Spleen (tissue), 11 donors: ENCODE data around the gene RRM1. TPM values are rescaled to one million over a fixed set of nuclear protein-coding genes. Genes with fewer than 3 reads are reported as not detected.
A peak's percentile ranks its signal among the peaks of the same experiment; 100 is the strongest.

ENCODE experiments used
- DNase-seq: peaks from one replicate; pipeline ENCODE4 v3.0.0-alpha.2; 2020
- H3K27ac ChIP-seq, 8 donors: fragments of 200-600 bp; sonication (generic) in 7 of 8; 1 replicate in 4 of 8; 2 replicates in 4 of 8; pipeline versions ENCODE4 v1.5.0 to v1.8.0; 2016 to 2021; ENCODE audit warnings: inconsistent platforms in 4 of 8, mild to moderate bottlenecking in 4 of 8, moderate library complexity in 1 of 8
- H3K27me3 ChIP-seq, 7 donors: fragments of 200-600 bp; sonication (generic) in 6 of 7; replicated peaks in 1 of 7; 1 replicate in 4 of 7; 2 replicates in 3 of 7; pipeline versions ENCODE4 v1.5.0 to v1.8.0; 2016 to 2021; ENCODE audit warnings: inconsistent platforms in 3 of 7, mild to moderate bottlenecking in 1 of 7
- H3K36me3 ChIP-seq, 6 donors: fragments of 200-600 bp; sonication (generic) in 5 of 6; 1 replicate in 4 of 6; 2 replicates in 2 of 6; pipeline versions ENCODE4 v1.5.0 to v1.8.0; 2016 to 2021; ENCODE audit warnings: inconsistent platforms in 2 of 6
- H3K4me1 ChIP-seq, 6 donors: fragments of 200-600 bp; sonication (generic) in 5 of 6; 1 replicate in 3 of 6; 2 replicates in 3 of 6; pipeline versions ENCODE4 v1.5.0 to v1.8.0; 2016 to 2021; ENCODE audit warnings: inconsistent platforms in 3 of 6
- H3K4me3 ChIP-seq, 8 donors: fragments of 200-600 bp; sonication (generic) in 7 of 8; 1 replicate in 4 of 8; 2 replicates in 4 of 8; pipeline versions ENCODE4 v1.5.0 to v1.8.0; 2016 to 2021; ENCODE audit warnings: inconsistent platforms in 4 of 8, mild to moderate bottlenecking in 4 of 8, moderate library complexity in 2 of 8
- H3K9me3 ChIP-seq, 8 donors: fragments of 200-600 bp; sonication (generic) in 7 of 8; 1 replicate in 4 of 8; 2 replicates in 4 of 8; pipeline versions ENCODE4 v1.5.0 to v1.8.0; 2016 to 2021; ENCODE audit warnings: inconsistent platforms in 4 of 8
- CTCF ChIP-seq, 11 experiments: fragments of 200-600 bp in 7 of 11; fragments of 450-650 bp in 4 of 11; sonication (generic) in 4 of 11; IDR thresholded peaks in 8 of 11; conservative IDR thresholded peaks in 3 of 11; 1 replicate in 7 of 11; 2 replicates in 4 of 11; pipeline versions ENCODE4 v1.4.0 to v1.8.0; 2016 to 2021; ENCODE audit warnings: antibody characterized with exemption in 11 of 11, inconsistent platforms in 4 of 11, mild to moderate bottlenecking in 1 of 11
- POLR2A ChIP-seq, 3 donors: fragments of 450-650 bp; IDR thresholded peaks; one replicate each; pipeline ENCODE4 v1.5.1; 2017; ENCODE audit warnings: antibody characterized with exemption in 3 of 3, mild to moderate bottlenecking in 1 of 3
- POLR2AphosphoS5 ChIP-seq, 3 donors: sonication (generic); formaldehyde crosslinking; IDR thresholded peaks; one replicate each; pipeline ENCODE4 v1.5.1; 2017; ENCODE audit warnings: antibody characterized with exemption in 3 of 3
- WGBS, 5 donors: extraction: QIAGEN DNeasy Blood & Tissue Kit in 3 of 5; methylation state at CpG; one replicate each; pipeline versions ENCODE4 v1.1.5 to v1.1.7; 2013 to 2018; 5-methylcytosine and 5-hydroxymethylcytosine counted together
- intact Hi-C: fragments of 100-400 bp; cut with DNase I; formaldehyde crosslinking; loops from one replicate; pipeline ENCODE4 v1.15.0; 2023; ENCODE audit warnings: low total_unique reads
- polyA plus RNA-seq, 3 donors: library from polyadenylated mRNA; stranded (reverse); fragments of 200-250 nt; gene quantifications; one replicate each; pipeline ENCODE4 v1.2.1, GENCODE V29; 2013
- total RNA-seq, 7 donors: library from RNA; depleted of rRNA in 3 of 7; stranded (reverse); fragments of >200 nt in 3 of 7; fragmentation: NEBNext Ultra II Directional in 4 of 7; extraction: Animal tissue kit (Norgen Biotek cat#: 25700) in 4 of 7; gene quantifications; one replicate each; pipeline versions ENCODE4 v1.1.0 to v1.2.1, GENCODE V29; 2016 to 2021
- donor health status: healthy with polysubstance abuse.
- donor health status: DM: no; HTN: no; CAD: no; lungs with moderate emphysema.
- donor health status: DM: no; HTN: no; CAD: no.
- donor health status: Bipolar disorder and iron deficiency.
- donor health status: healthy.
- donor health status: DM: no; HTN: no; CAD: no.
- donor health status: DM: yes; HTN: yes; CAD: no.

RRM1 gene
- total and polyA plus RNA-seq, 10 donors: 6.6 to 37.6 (median 24.1) TPM

- DNase-seq: no peak
- no peaks in the 10 kb centered on the region for H3K36me3 ChIP-seq
- H3K4me3 ChIP-seq: no peak overlapping the region
- no peak for TF ChIP-seq POLR2AphosphoS5 (IDR thresholded peaks at IDR 0.05)
- TF ChIP-seq CTCF (IDR thresholded peaks at IDR 0.05 in 8 of 11, conservative IDR thresholded peaks at IDR 0.05 in 3 of 11): no peak
- no peak for TF ChIP-seq POLR2A (IDR thresholded peaks at IDR 0.05)
- H3K27ac ChIP-seq: no peak overlapping the region
- peaks cover 0 to 19% (median 0%) of the 10 kb centered on the region in 7 donors for H3K27me3 ChIP-seq
- H3K9me3 ChIP-seq: no peaks in the 10 kb centered on the region
- peaks cover 2 to 15% (median 14%) of the 10 kb centered on the region in 6 donors for H3K4me1 ChIP-seq
- intact Hi-C loops: no loop called here
- 81 to 89% (median 84%) methylated on average over 11 to 14 of the region's 14 CpGs for WGBS, 5 donors
Measured at GRCh38 chr11:4183410-4184057, 88.9 kb downstream of the RRM1 start.

- peaks cover 0 to 19% (median 0%) of the 10 kb centered on the region in 7 donors for H3K27me3 ChIP-seq
- TF ChIP-seq POLR2AphosphoS5 (IDR thresholded peaks at IDR 0.05) (no peak), POLR2A (IDR thresholded peaks at IDR 0.05) (no peak), CTCF (IDR thresholded peaks at IDR 0.05 in 8 of 11, conservative IDR thresholded peaks at IDR 0.05 in 3 of 11) (no peak)
- peaks cover 2 to 15% (median 14%) of the 10 kb centered on the region in 6 donors for H3K4me1 ChIP-seq
- WGBS, 5 donors: 76 to 91% (median 81%) methylated on average over 7 of the region's 7 CpGs
- no peak overlapping the region for H3K4me3 ChIP-seq
- DNase-seq: no peak
- no peak overlapping the region for H3K27ac ChIP-seq
- intact Hi-C loops: no loop called here
- no peaks in the 10 kb centered on the region for H3K9me3 ChIP-seq
- H3K36me3 ChIP-seq: no peaks in the 10 kb centered on the region
Measured at GRCh38 chr11:4184163-4184916, 89.7 kb downstream of the RRM1 start.

- 24 to 42% (median 32%) methylated on average over 3 of the region's 3 CpGs for WGBS, 5 donors
- no peak for DNase-seq
- no peak overlapping the region for H3K27ac ChIP-seq
- peaks cover 2 to 15% (median 14%) of the 10 kb centered on the region in 6 donors for H3K4me1 ChIP-seq
- peaks cover 0 to 19% (median 0%) of the 10 kb centered on the region in 7 donors for H3K27me3 ChIP-seq
- intact Hi-C loops: no loop called here
- H3K4me3 ChIP-seq: no peak overlapping the region
- TF ChIP-seq POLR2AphosphoS5 (IDR thresholded peaks at IDR 0.05): no peak
- no peak for TF ChIP-seq CTCF (IDR thresholded peaks at IDR 0.05 in 8 of 11, conservative IDR thresholded peaks at IDR 0.05 in 3 of 11)
- TF ChIP-seq POLR2A (IDR thresholded peaks at IDR 0.05): no peak
- H3K9me3 ChIP-seq: no peaks in the 10 kb centered on the region
- no peaks in the 10 kb centered on the region for H3K36me3 ChIP-seq
Measured at GRCh38 chr11:4185561-4185960, 91.0 kb downstream of the RRM1 start.

GRCh38 chr11:4186464-4187054 is 92.0 kb downstream of the RRM1 start:
- WGBS, 5 donors: 35 to 44% (median 40%) methylated on average over 9 of the region's 9 CpGs
- no peaks in the 10 kb centered on the region for H3K36me3 ChIP-seq
- peak overlapping the region in 5 of 8 donors; percentile 46 to 82 (median 55) for H3K4me3 ChIP-seq
- no peak overlapping the region for H3K27ac ChIP-seq
- intact Hi-C loops: loop anchor here (2.0 kb wide), 1 partner anchor 306 kb away; no protein-coding TSS in a partner anchor
- H3K4me1 ChIP-seq: peaks cover 2 to 15% (median 14%) of the 10 kb centered on the region in 6 donors
- no peak for DNase-seq
- H3K9me3 ChIP-seq: no peaks in the 10 kb centered on the region
- TF ChIP-seq POLR2A (IDR thresholded peaks at IDR 0.05) (no peak), CTCF (IDR thresholded peaks at IDR 0.05 in 8 of 11, conservative IDR thresholded peaks at IDR 0.05 in 3 of 11) (peak in 2 of 11 experiments; percentile 12 to 20)
- peaks cover 0 to 19% (median 0%) of the 10 kb centered on the region in 7 donors for H3K27me3 ChIP-seq
